Measurements from ENCODE around the gene HBB.

- TF ChIP-seq CTCF (IDR thresholded peaks at IDR 0.05; ENCODE audit: extremely low read depth in 1 of 2, insufficient read depth in 1 of 2, low read depth in 1 of 2, low read length in 2 of 2) (no peak), POLR2AphosphoS5 (IDR thresholded peaks at IDR 0.05; ENCODE audit: insufficient read depth, low read depth, low read length) (no peak), EZH2 (IDR thresholded peaks at IDR 0.05; ENCODE audit: borderline replicate concordance, low read depth, low read length, severe bottlenecking) (no peak), MAX (IDR thresholded peaks at IDR 0.05; ENCODE audit: insufficient read depth, insufficient read length) (no peak)
Observed at GRCh38 chr11:5197536-5197935, 29.3 kb downstream of the HBB start.
